Ovary (tissue), 9 donors: ENCODE data around the gene SPATA31C2. TPM values are rescaled to one million over a fixed set of nuclear protein-coding genes. Genes with fewer than 3 reads are reported as not detected.
"Not testable (repeated sequence)": the region's sequence is repeated elsewhere in the genome, so short reads cannot be mapped to it uniquely, and the experiment has no call there.

Experiments
- DNase-seq, 5 donors: peaks; one replicate each; pipeline ENCODE4 v3.0.0-alpha.2; 2019 to 2020
- H3K27ac ChIP-seq, 2 donors: fragments of 200-600 bp; one replicate each; pipeline versions ENCODE4 v1.5.1 to v1.8.0; 2019 to 2022
- H3K27me3 ChIP-seq: fragments of 200-600 bp; one replicate; pipeline ENCODE4 v1.8.0; 2022
- H3K36me3 ChIP-seq: fragments of 200-600 bp; sonication (generic); one replicate; pipeline ENCODE4 v1.5.1; 2019
- H3K4me1 ChIP-seq: one replicate; pipeline ENCODE4 v1.8.1; 2013; ENCODE audit warnings: mild to moderate bottlenecking, moderate library complexity; ENCODE audit not compliant: insufficient read depth
- H3K4me3 ChIP-seq: fragments of 200-600 bp; sonication (generic); one replicate; pipeline ENCODE4 v1.5.1; 2017
- H3K9me3 ChIP-seq, 2 donors: fragments of 200-600 bp in 1 of 2; sonication (generic) in 1 of 2; one replicate each; pipeline versions ENCODE4 v1.5.1 to v1.8.1; 2013 to 2019; ENCODE audit warnings: mild to moderate bottlenecking in 1 of 2, moderate library complexity in 1 of 2
- CTCF ChIP-seq, 3 donors: fragments of 450-650 bp in 2 of 3; fragments of 200-600 bp in 1 of 3; IDR thresholded peaks; one replicate each; pipeline versions ENCODE4 v1.5.1 to v1.8.0; 2016 to 2022; ENCODE audit warnings: antibody characterized with exemption in 3 of 3, mild to moderate bottlenecking in 1 of 3
- EP300 ChIP-seq: sonication (generic); formaldehyde crosslinking; IDR thresholded peaks from one replicate; pipeline ENCODE4 v1.6.1; 2017; ENCODE audit warnings: antibody characterized with exemption
- POLR2A ChIP-seq: fragments of 450-650 bp; IDR thresholded peaks from one replicate; pipeline ENCODE4 v1.6.1; 2017; ENCODE audit warnings: antibody characterized with exemption, mild to moderate bottlenecking, moderate library complexity
- WGBS, 3 donors: extraction: QIAGEN DNeasy Blood & Tissue Kit in 1 of 3; methylation state at CpG; one replicate each; pipeline versions ENCODE4 v1.1.5 to v1.1.7; 2013 to 2017; 5-methylcytosine and 5-hydroxymethylcytosine counted together
- intact Hi-C, 4 donors: fragments of 100-400 bp; cut with DNase I; formaldehyde crosslinking; loops; one replicate each; pipeline versions ENCODE4 v1.11.0 to v1.15.1; 2022 to 2023
- polyA plus RNA-seq, 2 donors: library from polyadenylated mRNA; stranded (reverse); fragments of 200-250 nt in 1 of 2; fragments of 350-450 nt in 1 of 2; fragmentation: Illumina TruSeq in 1 of 2; extraction: RNeasy Lipid Tissue Mini Kit (QIAGEN cat#74804) in 1 of 2; gene quantifications; one replicate each; pipeline ENCODE4 v1.2.3, GENCODE V29; 2013 to 2014
- total RNA-seq, 7 donors: library from RNA; depleted of rRNA in 2 of 7; stranded (reverse); fragments of >200 nt in 2 of 7; fragmentation: NEBNext Ultra II Directional in 3 of 7; extraction: Animal tissue kit (Norgen Biotek cat#: 25700) in 3 of 7; gene quantifications; one replicate each; pipeline versions ENCODE4 v1.1.0 to v1.2.4, GENCODE V29; 2016 to 2023
- donor health status: DM: no; HTN: no; CAD: no; lungs with moderate emphysema.
- donor health status: DM: no; HTN: no; CAD: no.
- donor health status: Bipolar disorder and iron deficiency.
- donor health status: DM: yes; HTN: yes; CAD: no.
- donor health status: DM: no; HTN: no; CAD: no.
- donor health status: DM: yes; HTN: yes; CAD: no.

SPATA31C2 gene
- total and polyA plus RNA-seq, 9 donors = 0.01 to 0.34 (median 0.08) TPM; not detected in 4

GRCh38 chr9:88143957-88144625 lies 5.8 kb upstream of the SPATA31C2 start:
- intact Hi-C loops = no loop called here
- TF ChIP-seq POLR2A (no peak), CTCF (IDR thresholded peaks at IDR 0.05) (no peak), EP300 (no peak)
- no peaks in the 10 kb centered on the region for H3K36me3 ChIP-seq
- no peaks in the 10 kb centered on the region for H3K27me3 ChIP-seq
- H3K4me1 ChIP-seq = no peaks in the 10 kb centered on the region
- no peak overlapping the region for H3K4me3 ChIP-seq
- no peaks in the 10 kb centered on the region for H3K9me3 ChIP-seq
- 72 to 86% (median 84%) methylated on average over 6 of the region's 6 CpGs for WGBS, 3 donors
- H3K27ac ChIP-seq = no peak overlapping the region
- DNase-seq = no peak

- no peak for DNase-seq
- 88 to 94% (median 90%) methylated on average over 3 of the region's 3 CpGs for WGBS, 3 donors
- H3K36me3 ChIP-seq = no peaks in the 10 kb centered on the region
- H3K4me1 ChIP-seq = no peaks in the 10 kb centered on the region
- H3K27me3 ChIP-seq = no peaks in the 10 kb centered on the region
- TF ChIP-seq CTCF (IDR thresholded peaks at IDR 0.05) (no peak), EP300 (no peak), POLR2A (no peak)
- H3K9me3 ChIP-seq = no peaks in the 10 kb centered on the region
- intact Hi-C loops = no loop called here
- H3K27ac ChIP-seq = no peak overlapping the region
- H3K4me3 ChIP-seq = no peak overlapping the region
Observed at GRCh38 chr9:88143179-88143578, 4.9 kb upstream of the SPATA31C2 start.

- H3K9me3 ChIP-seq, H3K4me3 ChIP-seq, DNase-seq, intact Hi-C loops, H3K4me1 ChIP-seq, H3K27ac ChIP-seq, H3K36me3 ChIP-seq, H3K27me3 ChIP-seq: not testable (repeated sequence)
- WGBS, 3 donors = 5 to 19% (median 8%) methylated on average over 12 of the region's 12 CpGs
Observed at GRCh38 chr9:88133552-88133951, 4.7 kb downstream of the SPATA31C2 start.

GRCh38 chr9:88129556-88129955 lies 8.7 kb downstream of the SPATA31C2 start:
- intact Hi-C loops, H3K27ac ChIP-seq, H3K36me3 ChIP-seq, H3K27me3 ChIP-seq, H3K4me1 ChIP-seq, DNase-seq, H3K9me3 ChIP-seq, H3K4me3 ChIP-seq: not testable (repeated sequence)
- WGBS, 3 donors = 80 to 84% (median 83%) methylated on average over 6 to 9 of the region's 9 CpGs

- DNase-seq, H3K9me3 ChIP-seq, H3K4me1 ChIP-seq, H3K27ac ChIP-seq, H3K27me3 ChIP-seq, H3K4me3 ChIP-seq, H3K36me3 ChIP-seq, intact Hi-C loops: not testable (repeated sequence)
- WGBS, 3 donors = 90 to 94% (median 94%) methylated on average over 10 to 13 of the region's 13 CpGs
Observed at GRCh38 chr9:88127700-88128300, 10.5 kb downstream of the SPATA31C2 start.

GRCh38 chr9:88123413-88123812 lies 14.9 kb downstream of the SPATA31C2 start:
- H3K4me3 ChIP-seq, H3K36me3 ChIP-seq, H3K27me3 ChIP-seq, intact Hi-C loops, H3K27ac ChIP-seq, H3K9me3 ChIP-seq, DNase-seq, H3K4me1 ChIP-seq: not testable (repeated sequence)

- H3K4me1 ChIP-seq, H3K4me3 ChIP-seq, DNase-seq, H3K9me3 ChIP-seq, H3K27me3 ChIP-seq, intact Hi-C loops, H3K27ac ChIP-seq, H3K36me3 ChIP-seq: not testable (repeated sequence)
- WGBS, 3 donors = 69 to 75% (median 70%) methylated on average over 5 of the region's 5 CpGs
Observed at GRCh38 chr9:88118121-88118520, 20.2 kb downstream of the SPATA31C2 start.

GRCh38 chr9:88114968-88115612 lies 23.2 kb downstream of the SPATA31C2 start:
- H3K4me3 ChIP-seq, intact Hi-C loops, H3K4me1 ChIP-seq, H3K27ac ChIP-seq, DNase-seq, H3K9me3 ChIP-seq, H3K27me3 ChIP-seq, H3K36me3 ChIP-seq: not testable (repeated sequence)
- 78 to 89% (median 86%) methylated on average over 5 to 13 of the region's 13 CpGs for WGBS, 3 donors

- H3K4me1 ChIP-seq, H3K27ac ChIP-seq, DNase-seq, H3K36me3 ChIP-seq, intact Hi-C loops, H3K4me3 ChIP-seq, H3K27me3 ChIP-seq, H3K9me3 ChIP-seq: not testable (repeated sequence)
- WGBS, 3 donors = 89 to 93% (median 91%) methylated on average over 9 to 17 of the region's 17 CpGs
Observed at GRCh38 chr9:88114283-88114967, 23.9 kb downstream of the SPATA31C2 start.
